PC-3 (cell line): ENCODE data around the gene STK11. TPM values are rescaled to one million over a fixed set of nuclear protein-coding genes. Genes with fewer than 3 reads are reported as not detected.

Experiments
- ATAC-seq: fragments of 200-7000 bp; cut with Tn5 transposase; 2 replicates; pipeline ENCODE4 v1.9.1; 2020; ENCODE audit warnings: mild to moderate bottlenecking, moderate library complexity
- BruUV-seq: library from RNA; stranded (reverse); fragments of 400-500 nt; replicated peaks from 2 replicates; lab custom pipeline; 2021; lab: Mats Ljungman, UMichigan
- CTCF ChIA-PET: fragments of 300-600 bp; sonication (Branson Sonifier 250); formaldehyde crosslinking; loops from one replicate; lab custom pipeline; 2022; ENCODE audit warnings: antibody characterized with exemption; lab: Charles Lee
- POLR2A ChIA-PET: fragments of 300-600 bp; sonication (Branson Sonifier 250); formaldehyde crosslinking; loops from one replicate; lab custom pipeline; 2022; ENCODE audit warnings: antibody characterized with exemption; ENCODE audit not compliant: unreplicated experiment; lab: Charles Lee
- DNase-seq: peaks from one replicate; pipeline ENCODE4 v3.0.0-alpha.2; 2015
- H2AFZ ChIP-seq: fragments of 300-600 bp; sonication (generic); 2 replicates; pipeline ENCODE4 v1.6.0; 2016; ENCODE audit warnings: antibody characterized with exemption, low read length
- H3F3A ChIP-seq: fragments of 300-600 bp; sonication (generic); one replicate; pipeline ENCODE4 v1.6.0; 2017; ENCODE audit warnings: antibody characterized with exemption, low read length, control low read depth, mild to moderate bottlenecking; ENCODE audit not compliant: unreplicated experiment
- H3K27ac ChIP-seq: fragments of 300-600 bp; sonication (generic); 2 replicates; pipeline ENCODE4 v1.5.1; 2016; ENCODE audit warnings: mild to moderate bottlenecking, low read length
- H3K27me3 ChIP-seq: fragments of 300-600 bp; sonication (generic); 2 replicates; pipeline ENCODE4 v1.6.1; 2016; ENCODE audit warnings: low read length, mixed read lengths
- H3K36me3 ChIP-seq: fragments of 300-600 bp; sonication (generic); 2 replicates; pipeline ENCODE4 v1.6.1; 2016; ENCODE audit warnings: low read depth, mixed run types, low read length, mixed read lengths
- H3K4me1 ChIP-seq: fragments of 300-600 bp; sonication (generic); 2 replicates; pipeline ENCODE4 v1.5.1; 2016; ENCODE audit warnings: low read length; ENCODE audit not compliant: insufficient read depth
- H3K4me2 ChIP-seq: fragments of 300-600 bp; sonication (generic); 2 replicates; pipeline ENCODE4 v1.6.0; 2016; ENCODE audit warnings: low read length
- H3K4me3 ChIP-seq: fragments of 300-600 bp; sonication (generic); 2 replicates; pipeline ENCODE4 v1.5.1; 2016; ENCODE audit warnings: mild to moderate bottlenecking, low read length, mixed read lengths
- H3K79me2 ChIP-seq: fragments of 300-600 bp; sonication (generic); 2 replicates; pipeline ENCODE4 v1.6.1; 2017; ENCODE audit warnings: low read length, mixed read lengths
- H3K9ac ChIP-seq: fragments of 300-600 bp; sonication (generic); 2 replicates; pipeline ENCODE4 v1.6.0; 2016; ENCODE audit warnings: mild to moderate bottlenecking, low read length
- H3K9me2 ChIP-seq: fragments of 300-600 bp; sonication (generic); replicated peaks from 2 replicates; pipeline ENCODE4 v1.6.1; 2016; ENCODE audit warnings: mixed run types, low read length, mixed read lengths
- H3K9me3 ChIP-seq: fragments of 300-600 bp; sonication (generic); 2 replicates; pipeline ENCODE4 v1.6.1; 2016; ENCODE audit warnings: low read length, mixed read lengths
- H4K20me1 ChIP-seq: fragments of 300-600 bp; sonication (generic); 2 replicates; pipeline ENCODE4 v1.6.1; 2016; ENCODE audit warnings: low read length, mixed read lengths
- CTCF ChIP-seq: fragments of 300-600 bp; sonication (generic); conservative IDR thresholded peaks from 2 replicates; pipeline ENCODE4 v1.5.1; 2017; ENCODE audit warnings: antibody characterized with exemption, low read depth, mild to moderate bottlenecking, low read length
- EZH2 ChIP-seq: fragments of 300-600 bp; sonication (generic); IDR thresholded peaks from one replicate; pipeline ENCODE4 v1.6.1; 2017; ENCODE audit warnings: antibody characterized with exemption, mild to moderate bottlenecking, low read length; ENCODE audit not compliant: unreplicated experiment
- EZH2phosphoT487 ChIP-seq: fragments of 300-600 bp; sonication (generic); IDR thresholded peaks from 2 replicates; pipeline ENCODE4 v1.6.1; 2018; ENCODE audit warnings: mild to moderate bottlenecking, antibody characterized with exemption, low read length, borderline replicate concordance
- intact Hi-C: fragments of 100-400 bp; cut with micrococcal nuclease; formaldehyde crosslinking; loops from 2 replicates; pipeline ENCODE4 v1.9.0; 2023
- total RNA-seq: library from RNA; depleted of rRNA; stranded (reverse); fragments of >200 nt; gene quantifications from 2 replicates; pipeline ENCODE4 v1.2.3, GENCODE V29; 2014

STK11 gene
- total RNA-seq, 1 experiment from 2014 or later = 82.4 TPM

- BruUV-seq = no TSS peak
Observed at GRCh38 chr19:1264801-1265614, 59.4 kb downstream of the STK11 start.

GRCh38 chr19:1265615-1266128 lies 60.1 kb downstream of the STK11 start:
- Histone ChIP-seq H2AFZ (peak overlapping the region; percentile 13; the same call in 1 of the 2 replicates), H3K36me3 (no peaks in the 10 kb centered on the region), H4K20me1 (no peaks in the 10 kb centered on the region), H3K9me3 (no peaks in the 10 kb centered on the region), H3K4me2 (peak overlapping the region; percentile 96), H3F3A (no peaks in the 10 kb centered on the region), H3K79me2 (peaks cover 23% of the 10 kb centered on the region), H3K27ac (peak overlapping the region; percentile 82), H3K9me2 (no peaks in the 10 kb centered on the region), H3K4me3 (peak overlapping the region; percentile 67), H3K27me3 (no peaks in the 10 kb centered on the region), H3K4me1 (peaks cover 61% of the 10 kb centered on the region), H3K9ac (peak overlapping the region; percentile 66)
- POLR2A ChIA-PET = no interaction called here
- no TSS peak for BruUV-seq
- DNase-seq (peak; percentile 52), ATAC-seq (peak; percentile 4)
- no peak for TF ChIP-seq EZH2
- TF ChIP-seq EZH2phosphoT487 = no peak
- TF ChIP-seq CTCF = no peak
- intact Hi-C loops = loop anchor here (1.0 kb wide), 1 partner anchor 21 kb away; no protein-coding TSS in a partner anchor
- CTCF ChIA-PET = interaction anchor here (0.7 to 3.8 kb wide), 3 partner anchors 12 to 21 kb away, joined by 3 to 124 read pairs (median 13); no protein-coding TSS in a partner anchor

More at GRCh38 chr19:1264801-1265614, 59.4 kb downstream of the STK11 start:
- Histone ChIP-seq H3F3A (no peaks in the 10 kb centered on the region), H3K27ac (peak overlapping the region; percentile 63), H2AFZ (no peak overlapping the region), H4K20me1 (no peaks in the 10 kb centered on the region), H3K27me3 (no peaks in the 10 kb centered on the region), H3K4me1 (peaks cover 61% of the 10 kb centered on the region), H3K36me3 (no peaks in the 10 kb centered on the region), H3K4me2 (peak overlapping the region; percentile 70), H3K9me3 (no peaks in the 10 kb centered on the region), H3K4me3 (no peak overlapping the region), H3K79me2 (peaks cover 17% of the 10 kb centered on the region), H3K9me2 (no peaks in the 10 kb centered on the region), H3K9ac (no peak overlapping the region)
- TF ChIP-seq EZH2phosphoT487 (no peak), CTCF (no peak), EZH2 (no peak)
- ATAC-seq (peak; percentile 10), DNase-seq (peak; percentile 90)
- intact Hi-C loops = no loop called here
- CTCF ChIA-PET = interaction anchor here (0.7 to 3.8 kb wide), 2 partner anchors 19 to 21 kb away, joined by 3 to 124 read pairs; no protein-coding TSS in a partner anchor
- POLR2A ChIA-PET = interaction anchor here (0.9 kb wide), 1 partner anchor 12 kb away, joined by 4 read pairs; no protein-coding TSS in a partner anchor
